Measurements from ENCODE around the gene MRPS14.

DNA sequence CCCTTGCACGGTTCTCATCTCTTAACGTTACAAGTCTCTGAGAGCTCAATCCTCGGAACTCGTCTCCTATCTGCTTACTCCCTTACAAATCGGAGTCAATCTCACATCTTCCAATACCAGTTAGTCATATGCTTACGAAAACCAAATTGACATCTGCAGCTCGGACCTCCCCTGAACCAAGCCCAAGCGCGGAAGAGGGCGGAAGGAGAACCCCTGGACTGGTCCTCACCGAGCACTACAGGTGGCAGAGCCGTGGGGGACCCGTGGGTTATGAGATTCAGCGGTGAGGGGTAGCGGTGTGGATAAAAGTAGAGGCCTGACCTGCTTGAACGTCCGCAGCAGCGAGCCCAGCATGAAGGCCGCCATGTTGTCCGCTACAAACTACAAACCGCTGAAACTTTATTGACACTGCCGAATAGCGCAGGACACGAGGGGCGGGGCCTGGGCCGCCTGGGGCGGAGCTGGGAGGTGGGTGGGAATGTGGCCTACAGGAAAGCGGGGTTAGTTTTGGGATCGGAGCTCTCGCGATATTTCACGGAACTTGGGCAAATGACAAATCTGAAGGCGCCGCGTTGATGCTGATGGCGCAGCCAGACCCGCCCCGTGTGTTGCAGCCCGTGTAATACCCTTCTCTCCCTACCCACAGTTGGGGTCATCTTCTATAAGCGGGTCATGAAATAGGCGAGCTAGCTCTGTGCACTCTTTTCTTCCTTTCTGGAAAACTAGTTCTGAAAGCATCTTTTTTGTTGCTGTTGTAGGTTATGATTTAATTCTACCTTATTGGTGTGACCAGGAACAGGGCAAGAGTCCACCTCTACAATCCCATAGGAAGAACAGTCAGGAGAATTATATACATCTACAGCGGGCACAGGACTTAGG is at the start of gene MRPS14:
- TF ChIP-seq, protein P1, sequence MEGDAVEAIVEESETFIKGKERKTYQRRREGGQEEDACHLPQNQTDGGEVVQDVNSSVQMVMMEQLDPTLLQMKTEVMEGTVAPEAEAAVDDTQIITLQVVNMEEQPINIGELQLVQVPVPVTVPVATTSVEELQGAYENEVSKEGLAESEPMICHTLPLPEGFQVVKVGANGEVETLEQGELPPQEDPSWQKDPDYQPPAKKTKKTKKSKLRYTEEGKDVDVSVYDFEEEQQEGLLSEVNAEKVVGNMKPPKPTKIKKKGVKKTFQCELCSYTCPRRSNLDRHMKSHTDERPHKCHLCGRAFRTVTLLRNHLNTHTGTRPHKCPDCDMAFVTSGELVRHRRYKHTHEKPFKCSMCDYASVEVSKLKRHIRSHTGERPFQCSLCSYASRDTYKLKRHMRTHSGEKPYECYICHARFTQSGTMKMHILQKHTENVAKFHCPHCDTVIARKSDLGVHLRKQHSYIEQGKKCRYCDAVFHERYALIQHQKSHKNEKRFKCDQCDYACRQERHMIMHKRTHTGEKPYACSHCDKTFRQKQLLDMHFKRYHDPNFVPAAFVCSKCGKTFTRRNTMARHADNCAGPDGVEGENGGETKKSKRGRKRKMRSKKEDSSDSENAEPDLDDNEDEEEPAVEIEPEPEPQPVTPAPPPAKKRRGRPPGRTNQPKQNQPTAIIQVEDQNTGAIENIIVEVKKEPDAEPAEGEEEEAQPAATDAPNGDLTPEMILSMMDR (IDR thresholded peaks at IDR 0.05): no peak
- peak; percentile 37 to 66 for TF ChIP-seq POLR2A (IDR thresholded peaks at IDR 0.05)
